ENCODE measurements around the gene TRRAP.
A peak's percentile ranks its signal among the peaks of the same experiment; 100 is the strongest.

The TRRAP gene

GRCh38 chr7:98884416-98884815, 6.1 kb downstream of the TRRAP start:
- DNase-seq = no peak
- Histone ChIP-seq H2AFZ (ENCODE audit: low read depth, low read length) (no peak overlapping the region), H4K91ac (ENCODE audit: low read length) (no peak overlapping the region), H3K23ac (ENCODE audit: low read length in 2 of 2) (no peak overlapping the region), H2BK120ac (ENCODE audit: low read depth, low read length) (no peak overlapping the region), H2AK5ac (ENCODE audit: low read length, severe bottlenecking) (no peak overlapping the region), H2BK15ac (ENCODE audit: low read depth, poor library complexity, severe bottlenecking) (no peak overlapping the region), H3K4ac (ENCODE audit: low read depth in 1 of 2, low read length in 2 of 2) (no peak overlapping the region), H3K18ac (ENCODE audit: low read depth in 1 of 2, low read length in 2 of 2) (no peak overlapping the region), H3K27ac (ENCODE audit: low read length, poor library complexity, severe bottlenecking) (no peak overlapping the region), H4K8ac (ENCODE audit: low read length) (no peak overlapping the region), H2BK5ac (ENCODE audit: low read depth, low read length, poor library complexity, severe bottlenecking) (no peak overlapping the region), H3K14ac (ENCODE audit: low read length in 2 of 2) (no peak overlapping the region), H3K79me1 (replicated peaks; ENCODE audit: low read length, poor library complexity, severe bottlenecking) (peaks cover 26% of the 10 kb centered on the region), H2BK12ac (ENCODE audit: low read length in 2 of 2) (no peak overlapping the region), H3K36me3 (ENCODE audit: control insufficient read depth in 1 of 2, insufficient read depth in 2 of 2, low read depth in 1 of 2, low read length in 2 of 2) (peaks cover 35 to 80% of the 10 kb centered on the region in 2 experiments), H3K4me1 (ENCODE audit: control insufficient read depth, insufficient read depth, low read depth, low read length) (peaks cover 3% of the 10 kb centered on the region), H3K4me3 (ENCODE audit: insufficient read depth in 1 of 2, low read depth in 1 of 2, low read length in 2 of 2) (no peak overlapping the region), H3K4me2 (ENCODE audit: low read length, poor library complexity, severe bottlenecking) (no peak overlapping the region), H3K9me3 (ENCODE audit: control insufficient read depth, low read length) (no peaks in the 10 kb centered on the region), H3K9ac (ENCODE audit: low read length) (peak overlapping the region; percentile 11), H3K27me3 (ENCODE audit: control insufficient read depth in 1 of 2, insufficient read depth in 1 of 2, low read length in 2 of 2) (no peaks in the 10 kb centered on the region)
- WGBS = 97% methylated on average over 4 of the region's 4 CpGs

GRCh38 chr7:98887038-98887437, 8.7 kb downstream of the TRRAP start:
- H3K27ac ChIP-seq (ENCODE audit: low read length, poor library complexity, severe bottlenecking) = no peak overlapping the region
- H3K27me3 ChIP-seq (ENCODE audit: control insufficient read depth in 1 of 2, insufficient read depth in 1 of 2, low read length in 2 of 2) = no peaks in the 10 kb centered on the region
- no peak overlapping the region for H3K4ac ChIP-seq (ENCODE audit: low read depth in 1 of 2, low read length in 2 of 2)
- no peak overlapping the region for H4K91ac ChIP-seq (ENCODE audit: low read length)
- no peak overlapping the region for H2AK5ac ChIP-seq (ENCODE audit: low read length, severe bottlenecking)
- H3K14ac ChIP-seq (ENCODE audit: low read length in 2 of 2) = no peak overlapping the region
- no peak overlapping the region for H3K23ac ChIP-seq (ENCODE audit: low read length in 2 of 2)
- no peak overlapping the region for H3K4me2 ChIP-seq (ENCODE audit: low read length, poor library complexity, severe bottlenecking)
- no peak overlapping the region for H2AFZ ChIP-seq (ENCODE audit: low read depth, low read length)
- no peak overlapping the region for H2BK5ac ChIP-seq (ENCODE audit: low read depth, low read length, poor library complexity, severe bottlenecking)
- no peak overlapping the region for H4K8ac ChIP-seq (ENCODE audit: low read length)
- peaks cover 42 to 84% of the 10 kb centered on the region in 2 experiments for H3K36me3 ChIP-seq (ENCODE audit: control insufficient read depth in 1 of 2, insufficient read depth in 2 of 2, low read depth in 1 of 2, low read length in 2 of 2)
- no peaks in the 10 kb centered on the region for H3K9me3 ChIP-seq (ENCODE audit: control insufficient read depth, low read length)
- no peak overlapping the region for H3K9ac ChIP-seq (ENCODE audit: low read length)
- DNase-seq = no peak
- H3K18ac ChIP-seq (ENCODE audit: low read depth in 1 of 2, low read length in 2 of 2) = no peak overlapping the region
- no peak overlapping the region for H2BK120ac ChIP-seq (ENCODE audit: low read depth, low read length)
- H3K4me1 ChIP-seq (ENCODE audit: control insufficient read depth, insufficient read depth, low read depth, low read length) = no peaks in the 10 kb centered on the region
- no peak overlapping the region for H3K4me3 ChIP-seq (ENCODE audit: insufficient read depth in 1 of 2, low read depth in 1 of 2, low read length in 2 of 2)
- H2BK12ac ChIP-seq (ENCODE audit: low read length in 2 of 2) = no peak overlapping the region
- H3K79me1 ChIP-seq (replicated peaks; ENCODE audit: low read length, poor library complexity, severe bottlenecking) = peaks cover 28% of the 10 kb centered on the region
- no peak overlapping the region for H2BK15ac ChIP-seq (ENCODE audit: low read depth, poor library complexity, severe bottlenecking)

- H3K79me1 ChIP-seq (replicated peaks; ENCODE audit: low read length, poor library complexity, severe bottlenecking) = peaks cover 18% of the 10 kb centered on the region
- no peaks in the 10 kb centered on the region for H3K4me1 ChIP-seq (ENCODE audit: control insufficient read depth, insufficient read depth, low read depth, low read length)
- H3K27ac ChIP-seq (ENCODE audit: low read length, poor library complexity, severe bottlenecking) = no peak overlapping the region
- H3K4ac ChIP-seq (ENCODE audit: low read depth in 1 of 2, low read length in 2 of 2) = no peak overlapping the region
- peaks cover 33 to 82% of the 10 kb centered on the region in 2 experiments for H3K36me3 ChIP-seq (ENCODE audit: control insufficient read depth in 1 of 2, insufficient read depth in 2 of 2, low read depth in 1 of 2, low read length in 2 of 2)
- no peak overlapping the region for H2BK15ac ChIP-seq (ENCODE audit: low read depth, poor library complexity, severe bottlenecking)
- no peak overlapping the region for H2AK5ac ChIP-seq (ENCODE audit: low read length, severe bottlenecking)
- no peak overlapping the region for H2BK5ac ChIP-seq (ENCODE audit: low read depth, low read length, poor library complexity, severe bottlenecking)
- H2BK120ac ChIP-seq (ENCODE audit: low read depth, low read length) = no peak overlapping the region
- no peak overlapping the region for H3K23ac ChIP-seq (ENCODE audit: low read length in 2 of 2)
- H2AFZ ChIP-seq (ENCODE audit: low read depth, low read length) = no peak overlapping the region
- no peaks in the 10 kb centered on the region for H3K27me3 ChIP-seq (ENCODE audit: control insufficient read depth in 1 of 2, insufficient read depth in 1 of 2, low read length in 2 of 2)
- DNase-seq = no peak
- H4K91ac ChIP-seq (ENCODE audit: low read length) = no peak overlapping the region
- no peak overlapping the region for H4K8ac ChIP-seq (ENCODE audit: low read length)
- H3K18ac ChIP-seq (ENCODE audit: low read depth in 1 of 2, low read length in 2 of 2) = no peak overlapping the region
- H2BK12ac ChIP-seq (ENCODE audit: low read length in 2 of 2) = no peak overlapping the region
- no peak overlapping the region for H3K4me3 ChIP-seq (ENCODE audit: insufficient read depth in 1 of 2, low read depth in 1 of 2, low read length in 2 of 2)
- no peak overlapping the region for H3K14ac ChIP-seq (ENCODE audit: low read length in 2 of 2)
- no peak overlapping the region for H3K4me2 ChIP-seq (ENCODE audit: low read length, poor library complexity, severe bottlenecking)
- WGBS = over 99% methylated on average over 7 of the region's 7 CpGs
- H3K9ac ChIP-seq (ENCODE audit: low read length) = no peak overlapping the region
- H3K9me3 ChIP-seq (ENCODE audit: control insufficient read depth, low read length) = no peaks in the 10 kb centered on the region
Measured at GRCh38 chr7:98892609-98893008, 14.3 kb downstream of the TRRAP start.

- H2BK15ac ChIP-seq (ENCODE audit: low read depth, poor library complexity, severe bottlenecking) = no peak overlapping the region
- H3K23ac ChIP-seq (ENCODE audit: low read length in 2 of 2) = no peak overlapping the region
- no peak overlapping the region for H3K18ac ChIP-seq (ENCODE audit: low read depth in 1 of 2, low read length in 2 of 2)
- no peak overlapping the region for H2BK5ac ChIP-seq (ENCODE audit: low read depth, low read length, poor library complexity, severe bottlenecking)
- no peaks in the 10 kb centered on the region for H3K9me3 ChIP-seq (ENCODE audit: control insufficient read depth, low read length)
- no peak overlapping the region for H4K8ac ChIP-seq (ENCODE audit: low read length)
- H3K36me3 ChIP-seq (ENCODE audit: control insufficient read depth in 1 of 2, insufficient read depth in 2 of 2, low read depth in 1 of 2, low read length in 2 of 2) = peaks cover 51 to 96% of the 10 kb centered on the region in 2 experiments
- H2AFZ ChIP-seq (ENCODE audit: low read depth, low read length) = no peak overlapping the region
- H3K79me1 ChIP-seq (replicated peaks; ENCODE audit: low read length, poor library complexity, severe bottlenecking) = peaks cover 21% of the 10 kb centered on the region
- no peak overlapping the region for H3K27ac ChIP-seq (ENCODE audit: low read length, poor library complexity, severe bottlenecking)
- no peak overlapping the region for H2BK120ac ChIP-seq (ENCODE audit: low read depth, low read length)
- H3K4me3 ChIP-seq (ENCODE audit: insufficient read depth in 1 of 2, low read depth in 1 of 2, low read length in 2 of 2) = no peak overlapping the region
- H3K14ac ChIP-seq (ENCODE audit: low read length in 2 of 2) = no peak overlapping the region
- no peaks in the 10 kb centered on the region for H3K4me1 ChIP-seq (ENCODE audit: control insufficient read depth, insufficient read depth, low read depth, low read length)
- no peak overlapping the region for H3K4me2 ChIP-seq (ENCODE audit: low read length, poor library complexity, severe bottlenecking)
- no peak overlapping the region for H4K91ac ChIP-seq (ENCODE audit: low read length)
- H3K9ac ChIP-seq (ENCODE audit: low read length) = no peak overlapping the region
- no peak overlapping the region for H2BK12ac ChIP-seq (ENCODE audit: low read length in 2 of 2)
- no peak overlapping the region for H3K4ac ChIP-seq (ENCODE audit: low read depth in 1 of 2, low read length in 2 of 2)
- H3K27me3 ChIP-seq (ENCODE audit: control insufficient read depth in 1 of 2, insufficient read depth in 1 of 2, low read length in 2 of 2) = no peaks in the 10 kb centered on the region
- WGBS = 98% methylated on average over 7 of the region's 7 CpGs
- H2AK5ac ChIP-seq (ENCODE audit: low read length, severe bottlenecking) = no peak overlapping the region
- DNase-seq = no peak
Measured at GRCh38 chr7:98899816-98900215, 21.5 kb downstream of the TRRAP start.
